IMR-90 (cell line): Measurements from ENCODE around the gene USP6NL. TPM values are rescaled to one million over a fixed set of nuclear protein-coding genes. Genes with fewer than 3 reads are reported as not detected.

Experiments used
- ATAC-seq: fragments of 200-7000 bp; cut with Tn5 transposase; 2 replicates; pipeline ENCODE4 v1.9.1; 2020; ENCODE audit warnings: low read depth, mild to moderate bottlenecking, moderate library complexity
- BruUV-seq: library from RNA; stranded (reverse); fragments of 400-500 nt; replicated peaks from 2 replicates; lab custom pipeline; 2021; lab: Mats Ljungman, UMichigan
- CTCF ChIA-PET: fragments of 300-600 bp; formaldehyde crosslinking; extraction: SDS; loops from one replicate; lab custom pipeline; 2021; ENCODE audit warnings: antibody characterized with exemption; lab: Yijun Ruan, JAX
- POLR2A ChIA-PET: fragments of 300-600 bp; sonication (Branson Sonifier 250); formaldehyde crosslinking; loops from one replicate; lab custom pipeline; 2022; ENCODE audit warnings: antibody characterized with exemption; ENCODE audit not compliant: unreplicated experiment; lab: Charles Lee
- DNase-seq: peaks from one replicate; pipeline ENCODE4 v3.0.0; 2013
- H2AFZ ChIP-seq: replicated peaks from 2 replicates; pipeline ENCODE3; 2013; ENCODE audit warnings: low read length, mild to moderate bottlenecking; ENCODE audit not compliant: poor library complexity
- H2AK5ac ChIP-seq: 2 replicates; pipeline ENCODE4 v1.6.1; 2013; ENCODE audit warnings: low read depth, low read length, inconsistent platforms
- H2AK9ac ChIP-seq: replicated peaks from 2 replicates; pipeline ENCODE3; 2013; ENCODE audit warnings: mild to moderate bottlenecking, low read depth, low read length, moderate library complexity; ENCODE audit not compliant: poor library complexity
- H2BK120ac ChIP-seq: 2 replicates; pipeline ENCODE4 v1.6.1; 2013; ENCODE audit warnings: low read depth, low read length, inconsistent platforms
- H2BK15ac ChIP-seq: 3 replicates; pipeline ENCODE4 v1.6.1; 2013; ENCODE audit warnings: low read depth, low read length, inconsistent platforms
- H2BK20ac ChIP-seq: 2 replicates; pipeline ENCODE4 v1.6.1; 2013; ENCODE audit warnings: low read depth, mild to moderate bottlenecking, inconsistent platforms, low read length, moderate library complexity
- H2BK5ac ChIP-seq: 2 replicates; pipeline ENCODE4 v1.6.1; 2013; ENCODE audit warnings: mild to moderate bottlenecking, low read depth, low read length, inconsistent platforms; ENCODE audit not compliant: poor library complexity, severe bottlenecking
- H3K14ac ChIP-seq: replicated peaks from 2 replicates; pipeline ENCODE4 v1.6.1; 2013; ENCODE audit warnings: low read depth, low read length, inconsistent platforms
- H3K18ac ChIP-seq: 2 replicates; pipeline ENCODE4 v1.6.1; 2013; ENCODE audit warnings: low read depth, low read length, control low read depth
- H3K23ac ChIP-seq: 2 replicates; pipeline ENCODE4 v1.6.1; 2013; ENCODE audit warnings: low read depth, low read length, inconsistent platforms
- H3K27ac ChIP-seq: 2 replicates; pipeline ENCODE4 v1.5.1; 2013; ENCODE audit warnings: mild to moderate bottlenecking, control low read depth, low read length; ENCODE audit not compliant: insufficient read depth
- H3K27me3 ChIP-seq: 2 replicates; pipeline ENCODE4 v1.6.1; 2013; ENCODE audit warnings: low read length; ENCODE audit not compliant: control insufficient read depth, insufficient read depth
- H3K36me3 ChIP-seq: 2 replicates; pipeline ENCODE4 v1.6.1; 2013; ENCODE audit warnings: low read length, mixed read lengths; ENCODE audit not compliant: control insufficient read depth, insufficient read depth
- H3K4ac ChIP-seq: 2 replicates; pipeline ENCODE4 v1.6.1; 2013; ENCODE audit warnings: low read depth, low read length, inconsistent platforms
- H3K4me1 ChIP-seq: 2 replicates; pipeline ENCODE4 v1.6.1; 2013; ENCODE audit warnings: low read length, mixed read lengths; ENCODE audit not compliant: control insufficient read depth, insufficient read depth
- H3K4me2 ChIP-seq: 2 replicates; pipeline ENCODE4 v1.6.1; 2013; ENCODE audit warnings: low read depth, mild to moderate bottlenecking, control low read depth, low read length, moderate library complexity
- H3K4me3 ChIP-seq: 2 replicates; pipeline ENCODE4 v1.5.1; 2013; ENCODE audit warnings: low read depth, mild to moderate bottlenecking, control low read depth, low read length, moderate library complexity; ENCODE audit not compliant: insufficient read depth
- H3K56ac ChIP-seq: 2 replicates; pipeline ENCODE4 v1.6.1; 2013; ENCODE audit warnings: low read length, inconsistent platforms; ENCODE audit not compliant: insufficient read depth; ENCODE audit errors: extremely low read depth
- H3K79me1 ChIP-seq, 2 experiments: 2 replicates each; pipeline ENCODE4 v1.6.1; 2013; ENCODE audit warnings: low read length in 2 of 2, inconsistent platforms in 1 of 2, low read depth in 1 of 2
- H3K9ac ChIP-seq: 2 replicates; pipeline ENCODE4 v1.6.1; 2013; ENCODE audit warnings: low read depth, low read length, control low read depth
- H3K9me1 ChIP-seq: 2 replicates; pipeline ENCODE4 v1.6.1; 2013; ENCODE audit warnings: low read length, inconsistent platforms; ENCODE audit not compliant: insufficient read depth
- H3K9me3 ChIP-seq: 2 replicates; pipeline ENCODE4 v1.6.1; 2013; ENCODE audit warnings: low read length; ENCODE audit not compliant: control insufficient read depth, insufficient read depth
- H4K20me1 ChIP-seq: 2 replicates; pipeline ENCODE4 v1.6.1; 2013; ENCODE audit warnings: low read length, inconsistent platforms; ENCODE audit not compliant: insufficient read depth
- H4K5ac ChIP-seq: 2 replicates; pipeline ENCODE4 v1.6.1; 2013; ENCODE audit warnings: mild to moderate bottlenecking, low read depth, low read length, control low read depth
- H4K8ac ChIP-seq, 2 experiments: 2 replicates each; pipeline ENCODE4 v1.6.1; 2013; ENCODE audit warnings: low read depth in 2 of 2, low read length in 2 of 2, control low read depth in 1 of 2, inconsistent platforms in 1 of 2
- H4K91ac ChIP-seq: 2 replicates; pipeline ENCODE4 v1.6.1; 2013; ENCODE audit warnings: low read depth, low read length, inconsistent platforms; ENCODE audit not compliant: insufficient read depth
- CHD1 ChIP-seq: IDR thresholded peaks from 2 replicates; pipeline ENCODE4 v1.6.1; 2012; ENCODE audit warnings: low read depth, low read length, improper control_type of control experiment
- ELK1 ChIP-seq: fragments of 150-350 bp; IDR thresholded peaks from 2 replicates; pipeline ENCODE4 v1.6.1; 2016; ENCODE audit warnings: low read depth, mild to moderate bottlenecking, low read length, moderate library complexity, borderline replicate concordance
- FOS ChIP-seq: fragments of 150-350 bp; IDR thresholded peaks from 2 replicates; pipeline ENCODE4 v1.6.1; 2016; ENCODE audit warnings: low read depth, low read length
- MAFK ChIP-seq: IDR thresholded peaks from 2 replicates; pipeline ENCODE4 v1.6.1; 2012; ENCODE audit warnings: low read depth, low read length, improper control_type of control experiment
- MAZ ChIP-seq: IDR thresholded peaks from 2 replicates; pipeline ENCODE4 v1.6.1; 2012; ENCODE audit warnings: low read depth, mild to moderate bottlenecking, low read length, improper control_type of control experiment, moderate library complexity, borderline replicate concordance
- NFE2L2 ChIP-seq: fragments of 150-350 bp; IDR thresholded peaks from 2 replicates; pipeline ENCODE4 v1.6.1; 2016; ENCODE audit warnings: low read depth, mild to moderate bottlenecking, low read length
- POLR2A ChIP-seq: IDR thresholded peaks from 2 replicates; pipeline ENCODE4 v1.6.1; 2012; ENCODE audit warnings: mild to moderate bottlenecking, low read depth, low read length
- RCOR1 ChIP-seq: IDR thresholded peaks from 2 replicates; pipeline ENCODE4 v1.6.1; 2012; ENCODE audit warnings: mild to moderate bottlenecking, low read length, improper control_type of control experiment; ENCODE audit not compliant: insufficient replicate concordance
- RFX5 ChIP-seq: IDR thresholded peaks from 2 replicates; pipeline ENCODE4 v1.8.0; 2012; ENCODE audit warnings: low read depth, mild to moderate bottlenecking, low read length, moderate library complexity
- WGBS, 2 experiments: methylation state at CpG; one replicate each; pipeline versions ENCODE4 v1.1.5 to v1.1.7; 2013; ENCODE audit warnings: missing lambda C conversion rate in 2 of 2; ENCODE audit not compliant: insufficient read length in 1 of 2; ENCODE audit errors: extremely low coverage in 2 of 2; 5-methylcytosine and 5-hydroxymethylcytosine counted together
- dilution Hi-C: fragments of 300-500 bp; cut with HindIII; formaldehyde crosslinking; loops from one replicate; pipeline ENCODE4 v1.14.3; 2018; ENCODE audit warnings: low sequenced_read_pairs; ENCODE audit not compliant: unreplicated experiment
- in situ Hi-C: fragments of 300-500 bp; cut with MboI; formaldehyde crosslinking; loops from 3 replicates; pipeline ENCODE4 v1.14.3; 2019; ENCODE audit warnings: low sequenced_read_pairs, inconsistent platforms, mixed read lengths
- intact Hi-C: fragments of 100-400 bp; cut with micrococcal nuclease; formaldehyde crosslinking; loops from 2 replicates; pipeline ENCODE4 v1.10.0; 2022
- polyA plus RNA-seq, 3 experiments: library from polyadenylated mRNA; depleted of rRNA; stranded (reverse); fragments of >200 nt; gene quantifications; 2 replicates each; pipeline ENCODE4 v1.2.3, GENCODE V29; 2012; ENCODE audit warnings: low replicate concordance in 1 of 3
- total RNA-seq: library from RNA; depleted of rRNA; stranded (reverse); fragments of >200 nt; gene quantifications from 2 replicates; pipeline ENCODE4 v1.2.3, GENCODE V29; 2012

Gene USP6NL
- total and polyA plus RNA-seq, 2 of the 4 experiments (the other 2 are of a cell fraction), result 7.8 to 9.1 TPM

GRCh38 chr10:11626071-11626470, 14.6 kb upstream of the USP6NL start:
- Histone ChIP-seq H4K5ac (no peak overlapping the region), H2AK9ac (no peak overlapping the region), H2AFZ (no peak overlapping the region), H3K9me3 (no peaks in the 10 kb centered on the region), H3K36me3 (no peaks in the 10 kb centered on the region), H3K27me3 (peaks cover 3% of the 10 kb centered on the region), H2AK5ac (no peak overlapping the region), H3K79me1 (no peaks in the 10 kb centered on the region), H2BK5ac (no peak overlapping the region), H3K56ac (no peak overlapping the region), H3K23ac (no peak overlapping the region), H3K18ac (no peak overlapping the region), H3K4ac (no peak overlapping the region), H4K20me1 (no peaks in the 10 kb centered on the region), H4K8ac (no peak overlapping the region), H2BK120ac (no peak overlapping the region), H3K4me1 (no peaks in the 10 kb centered on the region), H3K9me1 (no peaks in the 10 kb centered on the region), H3K14ac (no peak overlapping the region), H3K9ac (no peak overlapping the region), H3K4me2 (no peak overlapping the region), H4K91ac (no peak overlapping the region), H2BK15ac (no peak overlapping the region), H3K4me3 (no peak overlapping the region), H2BK20ac (no peak overlapping the region), H3K27ac (no peak overlapping the region)
- DNase-seq (no peak), ATAC-seq (no peak)
- ChIA-PET POLR2A (no interaction called here), CTCF (no interaction called here)
- no TSS peak for BruUV-seq
- TF ChIP-seq RFX5 (no peak), ELK1 (no peak), CHD1 (no peak), RCOR1 (no peak), FOS (no peak), MAZ (no peak), MAFK (no peak), NFE2L2 (no peak), POLR2A (no peak)
- WGBS, 2 experiments, result 67% methylated on average over 2 of the region's 3 CpGs; no CpG with 5 or more reads in 1 of the 2 experiments
- in situ Hi-C loops, result no loop called here
- intact Hi-C loops, result no loop called here
- dilution Hi-C loops, result no loop called here
